Astrocyte of the cerebellum (primary cell): ENCODE measurements around the gene GPC5.
"Not testable (repeated sequence)": the region's sequence is repeated elsewhere in the genome, so short reads cannot be mapped to it uniquely, and the experiment has no call there.

Experiments used
- DNase-seq: peaks from one replicate; pipeline ENCODE4 v3.0.0-alpha.2; 2011; ENCODE audit warnings: low read depth
- H3K4me3 ChIP-seq: 2 replicates; pipeline ENCODE4 v1.5.1; 2011; ENCODE audit warnings: mild to moderate bottlenecking, low read depth, low read length, moderate library complexity
- CTCF ChIP-seq: IDR thresholded peaks from 2 replicates; pipeline ENCODE4 v1.5.1; 2012; ENCODE audit warnings: low read length, low read depth, moderate library complexity, mild to moderate bottlenecking; ENCODE audit errors: missing control alignments
- in situ Hi-C: cut with HindIII; loops from 2 replicates; pipeline ENCODE4 v1.10.0; 2017; ENCODE audit warnings: low sequenced_read_pairs

Gene GPC5

GRCh38 chr13:91664039-91664438, 265.6 kb downstream of the GPC5 start:
- no peak for TF ChIP-seq CTCF
- in situ Hi-C loops: no loop called here
- no peak for DNase-seq

GRCh38 chr13:91667486-91667885, 269.1 kb downstream of the GPC5 start:
- in situ Hi-C loops: no loop called here
- DNase-seq: no peak
- no peak overlapping the region for H3K4me3 ChIP-seq
- no peak for TF ChIP-seq CTCF

More at GRCh38 chr13:91664039-91664438, 265.6 kb downstream of the GPC5 start:
- H3K4me3 ChIP-seq: no peak overlapping the region

GRCh38 chr13:91668866-91669495, 270.6 kb downstream of the GPC5 start:
- no peak overlapping the region for H3K4me3 ChIP-seq
- no peak for DNase-seq
- TF ChIP-seq CTCF: no peak
- in situ Hi-C loops: no loop called here

- in situ Hi-C loops, H3K4me3 ChIP-seq, DNase-seq: not testable (repeated sequence)
These were observed 275.9 kb downstream of the GPC5 start for GRCh38 chr13:91674347-91674746.

GRCh38 chr13:91684746-91685145, 286.3 kb downstream of the GPC5 start:
- in situ Hi-C loops: no loop called here
- no peak for DNase-seq
- no peak overlapping the region for H3K4me3 ChIP-seq
- TF ChIP-seq CTCF: no peak

- in situ Hi-C loops: no loop called here
- DNase-seq: no peak
- TF ChIP-seq CTCF: no peak
- no peak overlapping the region for H3K4me3 ChIP-seq
These were observed 292.5 kb downstream of the GPC5 start for GRCh38 chr13:91690944-91691343.

- TF ChIP-seq CTCF: no peak
- in situ Hi-C loops: no loop called here
- DNase-seq: no peak
These were observed 295.0 kb downstream of the GPC5 start for GRCh38 chr13:91693466-91693865.

More at GRCh38 chr13:91693466-91693865, 295.0 kb downstream of the GPC5 start:
- H3K4me3 ChIP-seq: no peak overlapping the region
